ENCODE data around the gene ZNF79.

- TF ChIP-seq GLIS3 (CRISPR knock-in tag; IDR thresholded peaks at IDR 0.05) (no peak), ARNTL (CRISPR knock-in tag; IDR thresholded peaks at IDR 0.05; ENCODE audit: borderline replicate concordance, low read depth) (no peak), ZFP30 (CRISPR knock-in tag; IDR thresholded peaks at IDR 0.05) (no peak), RARB (CRISPR knock-in tag; IDR thresholded peaks at IDR 0.05) (no peak), ZFP3 (CRISPR knock-in tag; IDR thresholded peaks at IDR 0.05) (no peak), ZC3H10 (CRISPR knock-in tag; IDR thresholded peaks at IDR 0.05) (no peak), BACH2 (CRISPR knock-in tag; IDR thresholded peaks at IDR 0.05; ENCODE audit: borderline replicate concordance) (no peak), ZNF8 (CRISPR knock-in tag; IDR thresholded peaks at IDR 0.05) (no peak), CSDC2 (CRISPR knock-in tag; IDR thresholded peaks at IDR 0.05) (no peak), PPARA (CRISPR knock-in tag; IDR thresholded peaks at IDR 0.05; ENCODE audit: borderline replicate concordance) (no peak)
- TF ChIP-seq, protein P1, sequence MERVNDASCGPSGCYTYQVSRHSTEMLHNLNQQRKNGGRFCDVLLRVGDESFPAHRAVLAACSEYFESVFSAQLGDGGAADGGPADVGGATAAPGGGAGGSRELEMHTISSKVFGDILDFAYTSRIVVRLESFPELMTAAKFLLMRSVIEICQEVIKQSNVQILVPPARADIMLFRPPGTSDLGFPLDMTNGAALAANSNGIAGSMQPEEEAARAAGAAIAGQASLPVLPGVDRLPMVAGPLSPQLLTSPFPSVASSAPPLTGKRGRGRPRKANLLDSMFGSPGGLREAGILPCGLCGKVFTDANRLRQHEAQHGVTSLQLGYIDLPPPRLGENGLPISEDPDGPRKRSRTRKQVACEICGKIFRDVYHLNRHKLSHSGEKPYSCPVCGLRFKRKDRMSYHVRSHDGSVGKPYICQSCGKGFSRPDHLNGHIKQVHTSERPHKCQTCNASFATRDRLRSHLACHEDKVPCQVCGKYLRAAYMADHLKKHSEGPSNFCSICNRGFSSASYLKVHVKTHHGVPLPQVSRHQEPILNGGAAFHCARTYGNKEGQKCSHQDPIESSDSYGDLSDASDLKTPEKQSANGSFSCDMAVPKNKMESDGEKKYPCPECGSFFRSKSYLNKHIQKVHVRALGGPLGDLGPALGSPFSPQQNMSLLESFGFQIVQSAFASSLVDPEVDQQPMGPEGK (CRISPR knock-in tag; IDR thresholded peaks at IDR 0.05; ENCODE audit: borderline replicate concordance) = no peak
- TF ChIP-seq, protein P2, sequence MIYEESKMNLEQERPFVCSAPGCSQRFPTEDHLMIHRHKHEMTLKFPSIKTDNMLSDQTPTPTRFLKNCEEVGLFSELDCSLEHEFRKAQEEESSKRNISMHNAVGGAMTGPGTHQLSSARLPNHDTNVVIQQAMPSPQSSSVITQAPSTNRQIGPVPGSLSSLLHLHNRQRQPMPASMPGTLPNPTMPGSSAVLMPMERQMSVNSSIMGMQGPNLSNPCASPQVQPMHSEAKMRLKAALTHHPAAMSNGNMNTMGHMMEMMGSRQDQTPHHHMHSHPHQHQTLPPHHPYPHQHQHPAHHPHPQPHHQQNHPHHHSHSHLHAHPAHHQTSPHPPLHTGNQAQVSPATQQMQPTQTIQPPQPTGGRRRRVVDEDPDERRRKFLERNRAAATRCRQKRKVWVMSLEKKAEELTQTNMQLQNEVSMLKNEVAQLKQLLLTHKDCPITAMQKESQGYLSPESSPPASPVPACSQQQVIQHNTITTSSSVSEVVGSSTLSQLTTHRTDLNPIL (CRISPR knock-in tag; IDR thresholded peaks at IDR 0.05; ENCODE audit: low read depth) = no peak
- TF ChIP-seq, protein P3, sequence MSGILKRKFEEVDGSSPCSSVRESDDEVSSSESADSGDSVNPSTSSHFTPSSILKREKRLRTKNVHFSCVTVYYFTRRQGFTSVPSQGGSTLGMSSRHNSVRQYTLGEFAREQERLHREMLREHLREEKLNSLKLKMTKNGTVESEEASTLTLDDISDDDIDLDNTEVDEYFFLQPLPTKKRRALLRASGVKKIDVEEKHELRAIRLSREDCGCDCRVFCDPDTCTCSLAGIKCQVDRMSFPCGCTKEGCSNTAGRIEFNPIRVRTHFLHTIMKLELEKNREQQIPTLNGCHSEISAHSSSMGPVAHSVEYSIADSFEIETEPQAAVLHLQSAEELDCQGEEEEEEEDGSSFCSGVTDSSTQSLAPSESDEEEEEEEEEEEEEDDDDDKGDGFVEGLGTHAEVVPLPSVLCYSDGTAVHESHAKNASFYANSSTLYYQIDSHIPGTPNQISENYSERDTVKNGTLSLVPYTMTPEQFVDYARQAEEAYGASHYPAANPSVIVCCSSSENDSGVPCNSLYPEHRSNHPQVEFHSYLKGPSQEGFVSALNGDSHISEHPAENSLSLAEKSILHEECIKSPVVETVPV (CRISPR knock-in tag; IDR thresholded peaks at IDR 0.05) = no peak
Observed at GRCh38 chr9:127449332-127449966, 25.3 kb downstream of the ZNF79 start.

Measured in SK-N-SH treated with all-trans-retinoic acid at 6 μM for 48 hours (cell line).